ENCODE measurements around the gene COL7A1.

The COL7A1 gene

DNA sequence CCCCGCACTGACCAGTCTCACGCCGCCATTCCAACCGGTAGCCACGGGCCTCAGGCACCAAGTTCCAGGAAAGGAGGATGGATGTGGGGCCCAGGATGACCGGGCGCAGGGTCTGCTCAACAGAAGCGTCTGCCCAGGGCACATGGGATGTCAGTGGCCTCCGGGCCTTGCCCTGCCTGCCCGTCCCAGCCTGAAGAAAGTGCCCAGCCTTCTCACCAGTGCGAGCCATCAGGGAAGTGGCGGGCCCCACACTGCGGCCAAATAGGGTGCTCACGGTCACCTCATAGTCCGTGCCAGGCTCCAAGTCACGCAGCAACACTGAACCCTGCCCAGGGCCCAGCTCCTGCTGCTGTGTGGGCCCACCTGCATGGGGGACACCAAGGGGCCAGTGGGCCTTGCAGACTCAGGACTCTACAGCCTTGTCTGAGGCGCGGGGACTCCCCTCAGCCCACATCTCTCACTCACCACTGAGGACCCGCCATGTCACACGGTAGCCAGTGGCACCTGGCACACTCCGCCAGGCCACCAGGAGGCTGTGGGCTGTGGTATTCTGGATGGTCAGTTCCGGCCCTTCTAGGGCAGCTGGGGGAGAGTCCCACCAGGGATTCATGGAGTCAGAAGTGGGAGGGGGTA is 3.1 kb downstream of the COL7A1 start:
- TF ChIP-seq, protein P1, sequence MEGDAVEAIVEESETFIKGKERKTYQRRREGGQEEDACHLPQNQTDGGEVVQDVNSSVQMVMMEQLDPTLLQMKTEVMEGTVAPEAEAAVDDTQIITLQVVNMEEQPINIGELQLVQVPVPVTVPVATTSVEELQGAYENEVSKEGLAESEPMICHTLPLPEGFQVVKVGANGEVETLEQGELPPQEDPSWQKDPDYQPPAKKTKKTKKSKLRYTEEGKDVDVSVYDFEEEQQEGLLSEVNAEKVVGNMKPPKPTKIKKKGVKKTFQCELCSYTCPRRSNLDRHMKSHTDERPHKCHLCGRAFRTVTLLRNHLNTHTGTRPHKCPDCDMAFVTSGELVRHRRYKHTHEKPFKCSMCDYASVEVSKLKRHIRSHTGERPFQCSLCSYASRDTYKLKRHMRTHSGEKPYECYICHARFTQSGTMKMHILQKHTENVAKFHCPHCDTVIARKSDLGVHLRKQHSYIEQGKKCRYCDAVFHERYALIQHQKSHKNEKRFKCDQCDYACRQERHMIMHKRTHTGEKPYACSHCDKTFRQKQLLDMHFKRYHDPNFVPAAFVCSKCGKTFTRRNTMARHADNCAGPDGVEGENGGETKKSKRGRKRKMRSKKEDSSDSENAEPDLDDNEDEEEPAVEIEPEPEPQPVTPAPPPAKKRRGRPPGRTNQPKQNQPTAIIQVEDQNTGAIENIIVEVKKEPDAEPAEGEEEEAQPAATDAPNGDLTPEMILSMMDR (conservative IDR thresholded peaks at IDR 0.05; ENCODE audit: low read depth, low read length), result no peak
- DNase-seq (ENCODE audit: low read depth), result no peak
- H3K4me3 ChIP-seq (ENCODE audit: low read length), result no peak overlapping the region

DNA sequence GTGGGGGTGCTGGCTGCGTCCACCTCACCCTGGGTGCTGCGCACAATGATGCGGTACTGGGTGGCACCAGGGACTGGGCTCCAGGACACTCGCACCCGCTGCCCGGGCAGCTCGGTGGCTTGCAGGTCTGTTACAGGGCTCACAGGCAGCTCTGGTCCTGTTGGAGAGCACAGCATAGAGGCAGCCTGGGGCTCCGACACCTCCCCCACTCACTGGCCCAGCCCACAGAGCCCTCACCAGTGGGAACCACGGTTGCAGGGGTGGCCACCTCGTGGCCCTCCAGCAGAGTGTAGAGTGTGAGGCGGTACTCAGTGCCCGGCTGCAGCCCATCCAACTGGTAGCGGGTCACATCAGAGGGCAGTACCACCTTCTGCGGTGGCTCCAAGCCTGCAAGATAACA is 3.7 kb downstream of the COL7A1 start:
- H3K4me3 ChIP-seq (ENCODE audit: low read length), result no peak overlapping the region
- TF ChIP-seq, protein P1 (conservative IDR thresholded peaks at IDR 0.05; ENCODE audit: low read depth, low read length), result no peak
- no peak for DNase-seq (ENCODE audit: low read depth)

DNA sequence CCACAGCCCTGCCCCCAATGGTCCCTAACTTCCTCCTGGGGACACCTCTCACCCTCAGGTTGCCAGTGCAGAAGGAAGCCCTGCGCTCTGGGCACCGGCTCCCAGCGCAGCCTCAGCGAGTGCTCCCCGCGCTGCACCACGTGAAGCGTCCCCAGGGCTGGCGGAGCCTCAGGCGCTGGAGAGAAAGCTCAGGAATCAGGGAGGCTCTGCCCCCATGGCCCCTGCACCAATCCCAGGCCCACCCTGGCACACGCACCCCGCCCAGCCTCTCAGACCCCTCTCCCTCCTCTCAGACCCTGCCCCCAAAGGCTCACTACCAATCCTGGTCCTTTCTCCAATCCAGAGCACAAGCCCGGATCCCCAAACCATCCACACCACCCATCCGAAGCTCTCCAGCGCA is 6.9 kb downstream of the COL7A1 start:
- TF ChIP-seq, protein P1 (conservative IDR thresholded peaks at IDR 0.05; ENCODE audit: low read depth, low read length), result no peak
- DNase-seq (ENCODE audit: low read depth), result no peak
- H3K4me3 ChIP-seq (ENCODE audit: low read length), result no peak overlapping the region

DNA sequence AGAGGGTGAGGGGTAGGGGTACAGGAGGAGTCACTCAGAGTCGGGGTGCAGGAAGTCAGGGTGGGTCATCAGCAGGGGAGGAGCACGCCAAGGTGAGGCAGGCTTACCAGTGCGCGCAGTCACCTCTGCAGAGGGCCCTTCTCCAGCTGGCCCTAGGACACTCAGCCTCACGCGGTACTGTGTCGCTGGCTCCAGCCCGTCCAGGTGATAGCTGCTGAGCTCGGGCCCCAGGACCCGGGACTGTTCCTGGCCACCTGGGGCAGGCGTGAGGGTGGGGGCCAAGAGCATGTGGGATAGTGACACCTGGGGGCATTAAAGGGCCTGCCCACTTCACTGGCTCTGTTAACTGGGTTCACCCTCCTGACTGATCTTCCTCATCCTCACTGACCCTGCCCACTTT is 7.4 kb downstream of the COL7A1 start:
- no peak overlapping the region for H3K4me3 ChIP-seq (ENCODE audit: low read length)
- TF ChIP-seq, protein P1 (conservative IDR thresholded peaks at IDR 0.05; ENCODE audit: low read depth, low read length), result no peak
- DNase-seq (ENCODE audit: low read depth), result no peak

DNA sequence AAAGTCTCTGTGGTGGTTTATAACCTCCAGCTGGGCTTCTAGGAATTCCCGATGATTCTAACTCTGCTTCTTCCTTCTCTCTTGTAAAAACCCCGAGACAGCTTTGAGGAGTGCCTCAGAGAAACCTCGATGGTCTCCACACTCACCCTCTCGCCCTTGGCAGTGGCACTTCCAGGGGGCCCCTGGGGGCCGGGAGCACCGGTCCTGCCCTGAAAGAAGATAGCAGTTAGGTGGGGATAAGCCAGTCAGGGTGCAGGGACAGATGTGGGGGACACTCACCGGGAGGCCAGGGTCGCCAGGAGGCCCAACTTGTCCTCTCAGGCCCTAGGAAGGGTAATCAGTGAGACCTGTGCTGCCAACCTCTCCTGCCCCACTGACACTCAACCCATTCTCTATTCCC is 9.7 kb downstream of the COL7A1 start:
- no peak overlapping the region for H3K4me3 ChIP-seq (ENCODE audit: low read length)
- TF ChIP-seq, protein P1 (conservative IDR thresholded peaks at IDR 0.05; ENCODE audit: low read depth, low read length), result no peak
- no peak for DNase-seq (ENCODE audit: low read depth)

DNA sequence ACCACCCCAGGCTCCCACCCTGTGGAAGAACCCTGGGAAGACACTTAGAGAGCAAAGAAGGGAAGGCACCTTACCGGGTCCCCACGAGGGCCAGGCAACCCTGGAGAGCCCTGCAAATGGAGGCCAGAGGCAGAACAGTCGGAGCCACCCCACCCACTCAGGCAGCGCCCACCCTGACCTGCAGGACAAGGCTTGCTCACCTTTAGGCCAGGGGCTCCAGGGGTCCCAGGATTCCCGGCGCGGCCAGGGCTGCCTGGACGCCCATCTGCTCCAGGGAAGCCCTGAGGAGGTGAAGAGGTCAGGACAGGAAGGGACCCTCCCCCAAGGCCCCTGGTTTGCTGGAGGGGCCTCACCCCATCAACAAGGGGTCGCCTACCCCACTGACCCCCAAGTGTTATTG is 10.3 kb downstream of the COL7A1 start:
- no peak for DNase-seq (ENCODE audit: low read depth)
- TF ChIP-seq, protein P1 (conservative IDR thresholded peaks at IDR 0.05; ENCODE audit: low read depth, low read length), result no peak
- H3K4me3 ChIP-seq (ENCODE audit: low read length), result no peak overlapping the region

DNA sequence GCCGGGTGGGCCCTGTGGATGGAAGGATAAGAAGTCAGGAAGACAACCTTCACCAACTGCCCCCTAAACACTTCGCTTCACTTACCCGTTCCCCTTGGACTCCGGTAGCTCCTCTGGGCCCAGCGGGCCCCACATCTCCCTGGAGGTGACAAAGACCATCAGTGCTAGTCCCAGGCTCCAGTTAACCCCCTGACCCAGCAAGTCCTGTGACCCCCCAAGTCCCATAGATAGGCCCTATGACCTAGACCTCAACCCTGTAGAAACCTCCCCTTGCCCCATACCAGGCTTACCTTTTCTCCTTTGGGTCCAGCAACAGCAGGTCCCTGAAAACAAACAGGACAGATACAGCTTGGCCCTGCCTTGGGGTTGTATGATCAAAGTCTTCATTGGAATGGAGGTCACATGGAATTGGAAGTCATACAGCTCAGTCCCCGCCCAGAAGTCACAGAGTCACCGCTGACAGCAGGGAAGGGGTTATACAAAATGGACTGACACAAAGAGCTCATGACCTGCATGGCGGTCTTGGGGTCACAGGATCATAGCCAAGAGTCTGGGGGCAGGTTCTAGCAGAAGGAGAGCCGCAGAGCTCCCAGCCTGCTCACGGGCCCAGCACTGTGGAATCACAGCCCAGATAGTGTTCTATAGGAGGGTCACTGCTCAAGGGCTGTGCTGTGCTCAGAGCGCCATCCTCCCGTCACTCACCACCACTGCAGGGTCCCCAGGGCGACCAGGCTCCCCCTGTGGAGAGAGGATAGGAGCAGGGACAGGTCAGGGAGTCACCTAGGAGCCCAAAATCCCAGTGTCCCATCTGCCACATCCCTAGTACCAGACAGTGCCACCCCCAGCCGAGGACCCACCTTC is 13.3 kb downstream of the COL7A1 start:
- TF ChIP-seq, protein P1 (conservative IDR thresholded peaks at IDR 0.05; ENCODE audit: low read depth, low read length), result no peak
- DNase-seq (ENCODE audit: low read depth), result no peak
- no peak overlapping the region for H3K4me3 ChIP-seq (ENCODE audit: low read length)
